ENCODE data around the gene MAPK12. TPM values are rescaled to one million over a fixed set of nuclear protein-coding genes. Genes with fewer than 3 reads are reported as not detected.

The MAPK12 gene
- total RNA-seq, 2 donors from 2014 or later = 7.1 to 14.2 TPM

DNA sequence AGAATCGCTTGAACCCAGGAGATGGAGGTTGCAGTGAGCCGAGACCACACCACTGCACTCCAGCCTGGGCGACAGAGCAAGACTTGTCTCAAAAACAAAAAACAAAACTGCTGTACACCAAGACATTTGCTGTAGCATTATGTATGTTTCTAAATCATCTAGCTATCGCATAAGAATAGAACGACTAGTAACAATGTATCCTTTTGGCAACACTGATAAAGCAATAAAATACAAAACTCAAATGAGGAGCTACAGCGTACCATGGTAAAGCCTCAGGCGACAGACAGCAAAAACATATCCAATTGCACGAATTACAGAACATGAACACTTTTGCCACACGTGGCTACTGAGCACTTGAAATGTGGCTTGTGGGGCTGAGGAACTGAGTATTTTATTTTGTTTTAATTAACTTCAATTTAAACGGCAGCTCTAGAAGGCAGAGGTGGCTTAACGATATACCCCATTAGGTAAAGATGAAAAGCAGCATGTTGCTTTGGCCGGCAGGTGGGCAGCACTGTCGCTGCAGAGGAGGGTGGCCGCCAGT is 19.0 kb downstream of the MAPK12 start:
- Mint-ChIP-seq H3K36me3 (peaks cover 17% of the 10 kb centered on the region in 2 donors), H3K9me3 (no peaks in the 10 kb centered on the region), H3K27ac (peak overlapping the region in 1 of 2 donors; percentile 41)
- ATAC-seq (no peak), DNase-seq (ENCODE audit: low spot score in 2 of 2) (no peak)

DNA sequence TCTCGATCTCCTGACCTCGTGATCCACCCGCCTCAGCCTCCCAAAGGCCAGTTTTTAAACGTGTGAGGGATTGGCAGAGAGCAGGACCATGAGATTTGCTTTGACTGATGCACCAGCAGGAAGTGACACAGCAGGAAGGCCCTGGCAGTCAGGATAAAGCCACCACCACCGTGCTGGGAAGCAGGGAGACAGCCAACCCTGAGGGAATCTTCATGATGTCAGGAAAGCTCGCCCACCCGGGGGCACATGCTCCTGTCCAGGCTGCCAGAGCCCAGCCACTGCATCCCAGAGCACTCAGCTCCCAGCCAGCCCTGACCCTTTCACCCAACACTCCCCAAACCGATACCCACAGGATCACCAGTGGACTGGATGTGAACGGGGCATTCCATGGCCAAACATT is 22.7 kb downstream of the MAPK12 start:
- Mint-ChIP-seq H3K36me3 (peaks cover 2 to 21% of the 10 kb centered on the region in 2 donors), H3K27ac (no peak overlapping the region), H3K9me3 (no peaks in the 10 kb centered on the region)
- no peak for DNase-seq (ENCODE audit: low spot score in 2 of 2)
- no peak for ATAC-seq

DNA sequence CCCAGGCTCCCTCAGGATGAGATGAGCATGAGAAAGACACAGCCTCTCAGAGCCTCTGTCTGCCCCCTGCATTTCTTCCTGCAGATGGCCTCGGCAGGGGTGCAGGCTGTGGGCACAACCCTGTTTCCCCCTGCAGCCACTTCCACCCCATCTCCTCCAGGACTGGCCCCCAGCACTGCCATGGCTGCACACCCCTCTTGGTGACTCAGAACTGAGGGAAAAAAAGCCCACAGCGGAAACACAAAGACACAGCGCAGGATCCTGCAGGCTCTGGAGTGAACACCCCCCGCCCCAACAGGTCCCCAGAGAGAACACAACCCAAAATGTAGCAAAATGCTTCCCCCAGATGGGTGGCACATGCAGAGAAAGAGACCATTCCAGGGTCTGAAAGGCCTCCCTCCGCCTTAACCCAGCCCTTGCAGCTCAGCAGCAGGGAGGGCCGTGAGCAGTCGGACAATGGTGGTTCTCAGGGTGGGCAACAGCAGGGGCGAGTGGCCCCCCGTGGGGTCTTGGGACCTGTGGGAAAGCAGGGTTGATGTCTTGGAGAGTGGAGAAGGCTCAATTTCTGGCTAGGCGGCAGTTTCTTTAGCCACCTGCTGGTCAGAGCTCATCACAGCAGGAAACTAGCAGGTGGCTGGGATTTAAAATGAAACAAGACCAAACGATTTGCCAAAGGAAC is 24.6 kb downstream of the MAPK12 start:
- H3K27ac Mint-ChIP-seq = peak overlapping the region in 1 of 2 donors; percentile 54

DNA sequence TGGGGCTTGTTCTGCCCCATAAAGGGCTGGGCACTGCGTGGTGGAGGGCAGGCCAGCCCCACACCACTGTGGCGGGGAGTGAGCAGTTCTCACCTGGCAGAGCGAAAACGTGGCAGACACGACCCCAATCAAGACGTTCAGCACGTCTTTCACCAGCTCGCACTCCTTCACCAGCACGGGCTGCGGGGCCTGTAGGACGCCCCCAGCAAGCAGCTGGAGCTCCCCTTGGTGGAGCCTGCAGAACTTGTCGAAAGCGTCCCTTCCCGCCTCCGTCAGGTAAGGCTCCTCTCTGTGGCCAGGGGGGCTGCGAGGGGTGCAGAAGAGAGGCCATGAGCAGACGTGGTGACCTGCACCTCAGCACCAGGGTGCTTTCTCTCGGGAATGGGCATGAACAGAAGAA is 28.3 kb downstream of the MAPK12 start:
- DNase-seq (ENCODE audit: low spot score in 2 of 2) (no peak), ATAC-seq (no peak)
- H3K9me3 Mint-ChIP-seq = no peaks in the 10 kb centered on the region
- peaks cover 0 to 21% of the 10 kb centered on the region in 2 donors for H3K36me3 Mint-ChIP-seq
- H3K27ac Mint-ChIP-seq = peak overlapping the region in 1 of 2 donors; percentile 50

More for the DNA sequence above, 24.6 kb downstream of the MAPK12 start:
- Mint-ChIP-seq H3K36me3 (peaks cover 0 to 21% of the 10 kb centered on the region in 2 donors), H3K9me3 (no peaks in the 10 kb centered on the region)
- ATAC-seq (no peak), DNase-seq (ENCODE audit: low spot score in 2 of 2) (no peak)

DNA sequence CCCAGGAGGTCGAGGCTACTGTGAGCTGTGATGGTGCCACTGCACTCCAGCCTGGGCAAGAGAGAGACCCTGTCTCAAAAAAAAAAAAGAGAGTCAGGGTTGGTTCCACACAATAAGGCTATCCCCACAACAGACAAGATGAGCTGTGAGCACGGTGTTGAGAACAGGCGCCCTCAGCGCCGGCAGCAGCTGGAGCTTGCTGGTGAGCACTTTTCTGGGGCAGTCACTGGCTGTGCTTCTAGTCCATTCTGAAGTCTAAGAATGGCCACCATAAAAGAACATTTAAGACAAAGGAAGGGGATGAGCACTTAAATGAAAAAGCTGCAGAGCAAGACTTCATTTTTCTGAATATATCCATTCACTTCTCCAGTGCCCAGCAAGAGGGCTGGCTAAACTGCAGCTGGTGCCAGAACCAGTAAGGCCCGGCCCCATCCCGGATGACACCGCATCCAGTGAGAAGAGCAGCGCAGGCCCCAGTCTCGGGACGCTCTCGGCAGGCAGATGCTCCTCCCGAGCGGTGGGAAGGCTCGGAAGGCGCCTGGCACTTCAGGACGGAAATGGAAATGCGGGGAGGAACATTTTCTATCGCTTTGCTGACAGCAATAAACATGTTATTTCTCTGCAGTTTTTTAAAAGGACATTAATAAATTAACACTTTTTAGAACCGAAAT is 28.9 kb downstream of the MAPK12 start:
- Mint-ChIP-seq H3K9me3 (no peaks in the 10 kb centered on the region), H3K27ac (no peak overlapping the region), H3K36me3 (peaks cover 0 to 21% of the 10 kb centered on the region in 2 donors)
- DNase-seq (ENCODE audit: low spot score in 2 of 2) (no peak), ATAC-seq (no peak)

DNA sequence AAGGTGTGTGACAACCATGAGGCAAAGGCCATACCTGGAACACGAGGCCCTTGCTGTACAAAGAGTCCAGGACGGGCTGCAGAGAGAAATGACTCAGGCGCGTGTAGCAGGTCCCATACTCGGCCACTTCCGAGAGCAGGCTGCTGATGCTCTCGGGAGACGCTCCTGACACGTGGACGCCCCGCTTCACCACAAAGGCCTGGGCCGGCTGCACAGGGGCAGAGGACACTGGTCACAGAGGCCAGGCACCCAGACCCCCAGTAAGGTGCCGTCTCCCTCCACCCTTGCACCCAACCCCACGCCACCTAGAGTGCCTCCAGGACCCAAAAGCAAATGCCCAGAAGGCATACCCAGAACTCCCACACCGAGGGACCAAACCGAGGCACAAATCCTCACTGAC is 32.1 kb downstream of the MAPK12 start:
- H3K9me3 Mint-ChIP-seq = no peaks in the 10 kb centered on the region
- H3K36me3 Mint-ChIP-seq = peaks cover 0 to 9% of the 10 kb centered on the region in 2 donors
- DNase-seq (ENCODE audit: low spot score in 2 of 2) = no peak
- peak overlapping the region; percentile 8 to 55 for H3K27ac Mint-ChIP-seq
- no peak for ATAC-seq

DNA sequence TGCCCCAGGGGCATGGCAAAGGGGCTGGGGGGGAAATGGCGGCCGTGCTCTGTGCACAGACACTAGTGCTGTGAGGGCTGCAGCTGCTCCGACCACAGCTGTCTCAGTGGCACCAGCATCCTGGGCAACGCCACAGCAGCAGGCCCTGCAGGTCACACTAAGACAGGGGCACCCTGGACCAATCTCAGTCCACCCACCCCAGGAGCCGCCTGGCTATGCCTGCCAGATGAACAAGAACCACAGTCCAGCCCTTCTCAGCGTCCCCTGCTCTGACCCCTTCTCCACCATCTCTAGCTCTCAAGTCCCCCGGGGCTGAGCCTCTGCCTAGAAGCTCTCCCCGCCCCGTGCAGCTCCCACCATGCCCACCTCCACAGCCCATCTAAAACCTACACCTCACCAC is 33.1 kb downstream of the MAPK12 start:
- no peaks in the 10 kb centered on the region for H3K9me3 Mint-ChIP-seq
- H3K36me3 Mint-ChIP-seq = no peaks in the 10 kb centered on the region
- ATAC-seq = no peak
- no peak for DNase-seq (ENCODE audit: low spot score in 2 of 2)
- H3K27ac Mint-ChIP-seq = peak overlapping the region in 1 of 2 donors; percentile 63

DNA sequence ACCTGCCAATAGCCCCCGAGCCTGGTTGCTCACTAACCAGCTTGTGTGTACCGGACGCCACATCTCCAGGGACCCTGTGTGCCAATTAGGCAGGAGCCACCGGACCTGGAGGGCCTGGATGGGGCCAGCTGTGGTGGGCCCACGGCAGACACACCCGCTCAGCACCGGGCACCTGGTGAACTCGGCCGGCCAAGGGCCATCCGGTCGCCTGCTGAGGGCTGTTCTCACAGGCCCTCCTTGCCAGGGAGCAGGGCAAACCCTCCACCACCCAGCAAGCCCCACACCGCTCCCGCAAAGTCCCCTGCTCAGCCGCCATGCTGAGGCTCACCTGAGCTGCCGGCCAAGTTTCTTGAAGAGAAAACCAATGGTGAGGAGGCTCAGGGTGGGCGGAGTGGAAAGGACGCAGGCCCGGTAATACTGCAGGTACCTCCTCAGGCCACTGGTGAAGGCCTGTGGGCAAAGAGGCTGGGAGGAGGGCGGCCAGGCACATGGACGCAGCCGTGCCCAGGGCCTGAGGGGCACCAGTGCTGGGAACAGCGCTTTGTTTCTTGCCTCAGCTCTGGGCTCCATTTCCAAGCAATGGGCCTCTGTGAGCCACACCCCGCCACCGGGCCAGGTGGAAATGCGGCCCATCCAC is 33.8 kb downstream of the MAPK12 start:
- no peak for DNase-seq (ENCODE audit: low spot score in 2 of 2)
- Mint-ChIP-seq H3K36me3 (no peaks in the 10 kb centered on the region), H3K9me3 (no peaks in the 10 kb centered on the region), H3K27ac (peak overlapping the region in 1 of 2 donors; percentile 82)
- no peak for ATAC-seq

DNA sequence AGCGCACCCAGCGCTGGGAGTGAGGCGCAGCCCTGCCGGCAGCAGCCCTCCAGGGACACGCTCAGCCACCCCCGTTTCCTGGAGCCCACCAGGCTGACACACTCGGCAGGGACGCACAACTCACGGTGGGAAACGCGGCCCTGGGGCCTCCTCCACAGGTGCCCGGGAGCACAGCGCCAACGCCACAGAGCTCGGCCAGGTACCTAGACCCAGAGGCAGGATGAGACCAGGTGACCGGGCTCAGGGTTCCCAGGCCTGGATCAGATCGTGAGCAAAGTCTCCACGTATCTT is 34.7 kb downstream of the MAPK12 start:
- Mint-ChIP-seq H3K36me3 (no peaks in the 10 kb centered on the region), H3K9me3 (no peaks in the 10 kb centered on the region), H3K27ac (no peak overlapping the region)
- ATAC-seq (no peak), DNase-seq (ENCODE audit: low spot score in 2 of 2) (no peak)

DNA sequence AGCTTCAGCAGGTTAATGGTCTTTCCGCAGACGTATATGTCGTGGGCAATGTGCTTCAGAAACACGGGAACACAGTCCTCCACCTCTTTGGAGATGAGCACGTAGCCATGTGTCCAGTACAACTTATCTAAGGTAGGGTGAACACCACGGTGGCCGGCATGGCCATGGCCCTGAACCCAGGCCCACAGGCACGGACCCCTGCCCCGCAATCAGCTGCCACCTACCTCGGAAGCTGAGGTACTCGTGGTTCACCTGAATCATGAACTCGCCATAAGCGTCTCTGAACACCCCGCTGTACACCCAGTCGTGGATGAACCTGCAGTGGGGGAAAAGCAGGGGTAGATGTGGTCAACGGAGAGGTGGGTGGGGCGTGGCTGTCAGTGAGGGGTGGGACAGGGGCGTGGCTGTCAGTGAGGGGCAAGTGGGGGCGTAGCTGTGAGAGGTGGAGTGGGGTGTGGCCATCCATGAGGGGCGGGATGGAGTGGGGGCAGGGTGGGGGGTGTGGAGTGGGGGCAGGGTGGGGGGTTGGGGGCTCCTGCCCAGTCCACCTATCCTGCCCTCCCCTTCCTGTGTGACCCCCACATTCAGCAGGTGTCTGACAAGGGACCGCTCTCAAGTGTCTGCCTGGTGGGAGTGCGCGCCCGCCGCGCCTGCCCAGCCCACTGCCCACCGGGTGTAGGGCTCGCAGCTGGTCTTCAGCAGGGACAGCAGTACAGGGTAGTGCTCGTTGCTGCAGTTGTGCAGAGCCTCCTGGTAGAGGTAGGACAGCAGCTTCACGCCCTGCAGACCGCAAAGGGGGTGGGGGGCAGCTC is 35.2 kb downstream of the MAPK12 start:
- Mint-ChIP-seq H3K36me3 (peaks cover 0 to under 1% of the 10 kb centered on the region in 2 donors), H3K9me3 (no peaks in the 10 kb centered on the region), H3K27ac (no peak overlapping the region)
- no peak for ATAC-seq
- DNase-seq (ENCODE audit: low spot score in 2 of 2) = no peak

DNA sequence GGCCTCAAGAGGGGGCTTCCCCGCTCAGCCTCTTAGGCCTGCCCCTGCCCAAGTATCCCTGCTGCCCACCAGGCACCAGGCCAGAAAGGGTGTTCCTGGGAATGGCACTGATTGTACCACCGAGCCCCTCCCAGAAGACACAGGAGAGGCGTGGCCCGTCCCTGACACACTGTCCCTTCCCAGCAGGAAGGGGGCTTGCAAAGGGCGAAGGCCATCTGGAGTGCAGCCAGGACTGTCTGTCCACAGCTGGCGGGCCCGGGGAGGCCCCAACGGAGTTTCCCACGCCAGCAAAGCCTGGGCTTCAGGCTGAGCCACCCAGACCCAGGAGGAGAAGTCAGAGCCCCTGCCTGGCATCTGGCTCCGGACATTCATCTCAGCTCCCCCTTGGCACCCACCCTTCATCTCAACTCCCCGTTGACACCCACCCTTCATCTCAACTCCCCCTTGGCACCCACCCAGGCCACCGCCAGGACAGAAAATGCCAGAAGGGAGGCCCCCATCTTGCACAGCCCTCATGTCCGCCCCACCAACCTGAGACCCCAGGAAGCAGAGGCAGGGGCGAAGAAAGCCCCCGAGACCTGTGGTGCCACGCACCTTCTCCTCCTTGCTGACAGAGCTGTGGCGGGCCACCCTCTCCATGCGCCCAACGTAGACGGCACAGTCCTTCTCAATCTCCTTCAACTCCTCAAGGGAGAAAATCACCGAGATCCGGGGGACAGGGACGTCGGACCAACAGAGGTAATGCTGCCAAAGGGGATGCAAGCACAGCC is 36.1 kb downstream of the MAPK12 start:
- peaks cover 0 to 5% of the 10 kb centered on the region in 2 donors for H3K36me3 Mint-ChIP-seq
- no peak overlapping the region for H3K27ac Mint-ChIP-seq

DNA sequence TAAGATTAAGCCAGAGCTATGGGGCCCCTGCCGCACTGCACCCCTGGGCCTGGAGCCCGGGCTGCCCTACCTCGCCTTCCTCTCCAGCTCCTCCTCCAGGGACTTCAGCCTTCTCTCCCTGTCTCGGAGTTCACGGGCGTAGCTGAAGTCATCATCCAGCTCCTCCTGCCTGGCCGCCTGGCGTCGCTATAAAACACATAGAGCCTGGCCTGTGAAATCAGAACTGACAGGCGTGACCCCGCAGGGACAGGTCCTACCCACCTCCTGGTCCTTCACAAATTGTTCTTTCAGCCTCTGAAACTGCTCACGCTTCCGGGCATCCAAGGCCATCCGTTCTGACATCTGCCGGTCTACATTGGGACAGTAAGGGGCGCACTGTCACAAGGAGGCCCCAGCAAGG is 37.4 kb downstream of the MAPK12 start:
- ATAC-seq (no peak), DNase-seq (ENCODE audit: low spot score in 2 of 2) (no peak)
- Mint-ChIP-seq H3K9me3 (no peaks in the 10 kb centered on the region), H3K27ac (no peak overlapping the region), H3K36me3 (peaks cover 0 to 5% of the 10 kb centered on the region in 2 donors)

More for the DNA sequence above, 36.1 kb downstream of the MAPK12 start:
- DNase-seq (ENCODE audit: low spot score in 2 of 2) = no peak
- ATAC-seq = no peak
- H3K9me3 Mint-ChIP-seq = no peaks in the 10 kb centered on the region

DNA sequence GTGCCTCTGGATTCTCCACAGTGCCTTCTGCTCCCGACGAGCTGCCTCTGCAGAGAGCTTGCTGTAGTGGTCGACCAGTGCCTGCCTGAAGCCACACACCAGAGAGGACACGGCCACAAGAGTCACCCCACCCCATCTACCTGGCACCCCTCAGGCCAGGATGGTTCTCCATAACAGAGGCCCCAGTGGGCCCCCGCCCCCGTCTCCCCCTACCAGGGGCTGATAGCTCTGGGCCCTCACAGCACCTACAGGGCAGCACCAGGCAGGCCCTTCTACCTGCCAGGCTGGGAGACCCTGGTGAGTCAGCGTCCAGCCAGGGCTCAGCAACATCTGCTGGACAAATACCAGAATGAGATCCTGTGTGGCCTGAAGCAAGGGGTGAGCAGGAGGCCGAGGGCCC is 39.0 kb downstream of the MAPK12 start:
- H3K27ac Mint-ChIP-seq = peak overlapping the region in 1 of 2 donors; percentile 79
- no peak for DNase-seq (ENCODE audit: low spot score in 2 of 2)
- ATAC-seq = no peak
- no peaks in the 10 kb centered on the region for H3K9me3 Mint-ChIP-seq
- H3K36me3 Mint-ChIP-seq = peaks cover 0 to 5% of the 10 kb centered on the region in 2 donors

DNA sequence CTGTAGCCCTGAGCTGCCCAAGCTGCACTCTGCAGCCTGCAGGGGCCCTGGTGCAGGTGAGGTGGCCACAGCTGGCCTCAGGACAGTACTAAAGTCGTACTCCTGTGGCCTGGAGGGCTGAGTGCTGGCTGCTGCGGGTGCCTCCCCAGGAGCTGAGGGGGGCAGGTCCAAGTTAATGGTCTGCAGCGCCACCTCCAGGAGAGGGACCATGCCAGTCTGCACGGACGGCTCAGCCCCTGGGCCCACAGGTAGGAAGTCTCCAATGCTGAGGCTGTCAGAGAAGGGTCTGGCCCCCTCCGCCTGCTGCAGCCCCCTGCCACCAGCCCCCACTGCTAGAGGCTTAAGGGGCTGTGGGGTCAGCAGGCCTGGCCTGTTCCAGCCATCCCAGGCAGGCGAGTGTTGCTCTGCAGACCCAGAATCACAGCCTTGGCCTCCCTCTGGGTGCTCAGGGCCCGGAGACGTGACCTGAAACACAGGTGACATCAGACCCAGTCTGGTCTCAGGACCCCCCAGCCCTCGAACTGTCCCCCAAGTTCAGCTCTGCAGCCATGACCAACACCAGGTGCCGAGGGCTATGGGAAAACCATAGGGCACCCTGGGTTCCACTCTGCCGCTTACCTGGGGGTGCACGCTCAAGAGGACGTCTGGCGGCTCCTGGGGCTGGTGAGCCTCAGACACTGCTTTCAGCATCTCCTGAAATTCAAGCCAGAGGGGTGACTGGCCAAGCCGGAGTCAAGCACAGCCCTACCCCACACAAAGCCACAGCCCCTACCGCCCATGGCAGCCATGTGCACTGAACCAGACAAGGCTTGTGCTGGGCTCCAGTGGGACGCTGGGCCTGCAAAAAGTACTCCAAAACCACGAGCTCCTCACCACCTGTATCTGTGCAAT is 39.8 kb downstream of the MAPK12 start:
- no peaks in the 10 kb centered on the region for H3K9me3 Mint-ChIP-seq
- DNase-seq (ENCODE audit: low spot score in 2 of 2) (no peak), ATAC-seq (no peak)
- H3K27ac Mint-ChIP-seq = peak overlapping the region in 1 of 2 donors; percentile 9
- peaks cover 0 to 5% of the 10 kb centered on the region in 2 donors for H3K36me3 Mint-ChIP-seq

All from activated naive CD4-positive, alpha-beta T cell treated with anti-CD3 and anti-CD28 coated beads, Interleukin-2, amount 50 U/mL, for 72 hours (primary cell).